GM12878 (cell line): ENCODE data around the gene SAAL1. TPM values are rescaled to one million over a fixed set of nuclear protein-coding genes. Genes with fewer than 3 reads are reported as not detected.

Experiments used
- ATAC-seq: fragments of 200-7000 bp; cut with Tn5 transposase; 3 replicates; pipeline ENCODE4 v1.9.1; 2020; ENCODE audit warnings: mild to moderate bottlenecking, moderate library complexity
- BruUV-seq: library from RNA; stranded (reverse); fragments of 400-500 nt; replicated peaks from 2 replicates; lab custom pipeline; 2021; lab: Mats Ljungman, UMichigan
- CTCF ChIA-PET: fragments of 300-600 bp; sonication (Branson Sonifier 250); formaldehyde crosslinking; extraction: SDS; loops from one replicate; lab custom pipeline; 2021; ENCODE audit warnings: inconsistent platforms; lab: Yijun Ruan, JAX
- POLR2A ChIA-PET: fragments of 350-600 bp; formaldehyde crosslinking; extraction: SDS; loops from one replicate; lab custom pipeline; 2021; ENCODE audit warnings: inconsistent platforms; lab: Charles Lee
- RAD21 ChIA-PET: fragments of 300-600 bp; sonication (Branson Sonifier 250); formaldehyde crosslinking; loops from one replicate; lab custom pipeline; 2023; ENCODE audit warnings: antibody characterized with exemption; ENCODE audit not compliant: unreplicated experiment; lab: Charles Lee
- SMC1A ChIA-PET: fragments of 300-600 bp; sonication (Branson Sonifier 250); formaldehyde crosslinking; loops from one replicate; lab custom pipeline; 2023; ENCODE audit not compliant: unreplicated experiment, uncharacterized antibody; lab: Charles Lee
- DNase-seq: peaks from one replicate; pipeline ENCODE4 v3.0.0-alpha.2; 2011; ENCODE audit warnings: low read depth, low spot score
- FAIRE-seq: peaks from 3 replicates; lab custom pipeline; 2011; peaks lifted over from hg19 to GRCh38; lab: Jason Lieb, UNC
- H2AFZ ChIP-seq: 2 replicates; pipeline ENCODE4 v1.6.0; 2011; ENCODE audit warnings: low read depth, low read length, control low read depth; ENCODE audit not compliant: control insufficient read depth
- H3K27ac ChIP-seq: 2 replicates; pipeline ENCODE4 v1.5.1; 2011; ENCODE audit warnings: control low read depth; ENCODE audit not compliant: control insufficient read depth, insufficient read depth
- H3K27me3 ChIP-seq, 2 experiments: replicated peaks in 1 of 2; 2 replicates each; pipeline versions ENCODE4 v1.6.0 to v1.6.1; 2011; ENCODE audit warnings: low read length in 1 of 2; ENCODE audit not compliant: control insufficient read depth in 2 of 2, insufficient read depth in 2 of 2
- H3K36me3 ChIP-seq, 2 experiments: 2 replicates each; pipeline ENCODE4 v1.5.1; 2011; ENCODE audit warnings: low read length in 1 of 2; ENCODE audit not compliant: control insufficient read depth in 2 of 2, insufficient read depth in 2 of 2
- H3K4me1 ChIP-seq: 2 replicates; pipeline ENCODE4 v1.6.1; 2011; ENCODE audit warnings: mild to moderate bottlenecking, low read length, moderate library complexity, mixed read lengths; ENCODE audit not compliant: control insufficient read depth, insufficient read depth
- H3K4me2 ChIP-seq: 2 replicates; pipeline ENCODE4 v1.6.0; 2011; ENCODE audit warnings: control low read depth; ENCODE audit not compliant: control insufficient read depth, insufficient read depth
- H3K4me3 ChIP-seq: fragments of 200-600 bp; sonication (generic); 2 replicates; pipeline ENCODE4 v1.5.1; 2016
- H3K79me2 ChIP-seq: 2 replicates; pipeline ENCODE4 v1.6.0; 2011; ENCODE audit warnings: low read length; ENCODE audit not compliant: control insufficient read depth, insufficient read depth
- H3K9ac ChIP-seq: 2 replicates; pipeline ENCODE4 v1.8.0; 2011; ENCODE audit warnings: low read length, control low read depth, mixed read lengths; ENCODE audit not compliant: control insufficient read depth, insufficient read depth
- H3K9me3 ChIP-seq: replicated peaks from 3 replicates; pipeline ENCODE4 v1.5.1; 2011; ENCODE audit warnings: mild to moderate bottlenecking, low read length; ENCODE audit not compliant: control insufficient read depth, insufficient read depth
- H4K20me1 ChIP-seq: 2 replicates; pipeline ENCODE4 v1.6.0; 2011; ENCODE audit not compliant: control insufficient read depth, insufficient read depth
- GABPA ChIP-seq: IDR thresholded peaks from 2 replicates; pipeline ENCODE4 v1.6.1; 2014; ENCODE audit warnings: antibody characterized with exemption, low read depth, mild to moderate bottlenecking, inconsistent platforms
- HDAC6 ChIP-seq: fragments of 200-600 bp; sonication (generic); IDR thresholded peaks from one replicate; pipeline ENCODE4 v1.8.0; 2017; ENCODE audit warnings: antibody characterized with exemption; ENCODE audit not compliant: unreplicated experiment
- SRF ChIP-seq, 2 experiments: IDR thresholded peaks; 2 replicates each; pipeline ENCODE4 v1.6.1; 2011; ENCODE audit warnings: low read depth in 2 of 2, low read length in 2 of 2, mild to moderate bottlenecking in 1 of 2, moderate library complexity in 1 of 2
- WGBS: methylation state at CpG from one replicate; pipeline ENCODE4 v1.1.6; 2016; ENCODE audit warnings: low lambda C conversion rate; ENCODE audit not compliant: insufficient replicate concordance, insufficient coverage; ENCODE audit errors: missing lambda C conversion rate; 5-methylcytosine and 5-hydroxymethylcytosine counted together
- in situ Hi-C: fragments of 300-500 bp; cut with MboI; formaldehyde crosslinking; loops from 9 replicates; pipeline ENCODE4 v1.14.3; 2018; ENCODE audit warnings: mixed read lengths
- intact Hi-C: fragments of 100-400 bp; cut with micrococcal nuclease; formaldehyde crosslinking; loops from one replicate; pipeline ENCODE4 v1.14.2; 2022; ENCODE audit not compliant: unreplicated experiment
- polyA plus RNA-seq, 11 experiments: library from polyadenylated mRNA; depleted of rRNA in 4 of 11; unstranded in 6 of 11; stranded (reverse) in 5 of 11; fragments of >200 nt; fragmentation: Nextera tagmentation in 4 of 11; fragmentation: Illumina TruSeq in 1 of 11; extraction: Ambion mirVana in 4 of 11; extraction: Trizol in 1 of 11; gene quantifications; 1 replicate in 1 of 11; 2 replicates in 10 of 11; pipeline versions ENCODE4 v1.2.1 to v1.2.3, GENCODE V29; 2011 to 2016; ENCODE audit warnings: inconsistent platforms in 2 of 11, missing spikeins in 2 of 11, low read depth in 1 of 11
- total RNA-seq, 4 experiments: library from RNA; depleted of rRNA in 3 of 4; stranded (reverse); fragments of >200 nt in 3 of 4; fragmentation: Illumina TruSeq in 1 of 4; extraction: Trizol in 1 of 4; gene quantifications; 2 replicates each; pipeline versions ENCODE4 v1.2.1 to v1.2.3, GENCODE V29; 2013 to 2021
- TF ChIP-seq, protein P1 (sequence below): fragments of 450-650 bp; formaldehyde crosslinking; IDR thresholded peaks from 2 replicates; pipeline ENCODE4 v1.4.0; 2022; ENCODE audit warnings: mild to moderate bottlenecking, moderate library complexity

The SAAL1 gene
- total and polyA plus RNA-seq, 10 of the 15 experiments (the other 5 are each of a cell fraction or from before 2014, with no cell fraction given) = 26.3 to 59.4 (median 43.8) TPM

DNA sequence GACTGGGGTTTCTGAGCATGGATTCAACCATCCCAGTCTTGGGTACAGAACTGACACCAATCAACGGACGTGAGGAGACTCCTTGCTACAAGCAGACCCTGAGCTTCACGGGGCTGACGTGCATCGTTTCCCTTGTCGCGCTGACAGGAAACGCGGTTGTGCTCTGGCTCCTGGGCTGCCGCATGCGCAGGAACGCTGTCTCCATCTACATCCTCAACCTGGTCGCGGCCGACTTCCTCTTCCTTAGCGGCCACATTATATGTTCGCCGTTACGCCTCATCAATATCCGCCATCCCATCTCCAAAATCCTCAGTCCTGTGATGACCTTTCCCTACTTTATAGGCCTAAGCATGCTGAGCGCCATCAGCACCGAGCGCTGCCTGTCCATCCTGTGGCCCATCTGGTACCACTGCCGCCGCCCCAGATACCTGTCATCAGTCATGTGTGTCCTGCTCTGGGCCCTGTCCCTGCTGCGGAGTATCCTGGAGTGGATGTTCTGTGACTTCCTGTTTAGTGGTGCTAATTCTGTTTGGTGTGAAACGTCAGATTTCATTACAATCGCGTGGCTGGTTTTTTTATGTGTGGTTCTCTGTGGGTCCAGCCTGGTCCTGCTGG lies 31.4 kb upstream of the SAAL1 start:
- TF ChIP-seq, protein P1, sequence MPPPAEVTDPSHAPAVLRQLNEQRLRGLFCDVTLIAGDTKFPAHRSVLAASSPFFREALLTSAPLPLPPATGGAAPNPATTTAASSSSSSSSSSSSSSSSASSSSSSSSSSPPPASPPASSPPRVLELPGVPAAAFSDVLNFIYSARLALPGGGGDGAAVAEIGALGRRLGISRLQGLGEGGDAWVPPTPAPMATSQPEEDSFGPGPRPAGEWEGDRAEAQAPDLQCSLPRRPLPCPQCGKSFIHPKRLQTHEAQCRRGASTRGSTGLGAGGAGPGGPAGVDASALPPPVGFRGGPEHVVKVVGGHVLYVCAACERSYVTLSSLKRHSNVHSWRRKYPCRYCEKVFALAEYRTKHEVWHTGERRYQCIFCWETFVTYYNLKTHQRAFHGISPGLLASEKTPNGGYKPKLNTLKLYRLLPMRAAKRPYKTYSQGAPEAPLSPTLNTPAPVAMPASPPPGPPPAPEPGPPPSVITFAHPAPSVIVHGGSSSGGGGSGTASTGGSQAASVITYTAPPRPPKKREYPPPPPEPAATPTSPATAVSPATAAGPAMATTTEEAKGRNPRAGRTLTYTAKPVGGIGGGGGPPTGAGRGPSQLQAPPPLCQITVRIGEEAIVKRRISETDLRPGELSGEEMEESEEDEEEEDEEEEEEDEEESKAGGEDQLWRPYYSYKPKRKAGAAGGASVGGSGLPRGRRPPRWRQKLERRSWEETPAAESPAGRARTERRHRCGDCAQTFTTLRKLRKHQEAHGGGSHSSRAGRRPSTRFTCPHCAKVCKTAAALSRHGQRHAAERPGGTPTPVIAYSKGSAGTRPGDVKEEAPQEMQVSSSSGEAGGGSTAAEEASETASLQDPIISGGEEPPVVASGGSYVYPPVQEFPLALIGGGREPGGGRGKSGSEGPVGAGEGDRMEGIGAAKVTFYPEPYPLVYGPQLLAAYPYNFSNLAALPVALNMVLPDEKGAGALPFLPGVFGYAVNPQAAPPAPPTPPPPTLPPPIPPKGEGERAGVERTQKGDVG = no peak
- Histone ChIP-seq H3K9me3 (no peaks in the 10 kb centered on the region), H3K36me3 (no peaks in the 10 kb centered on the region), H2AFZ (no peak overlapping the region), H3K79me2 (no peaks in the 10 kb centered on the region), H3K4me3 (no peak overlapping the region), H3K27me3 (no peaks in the 10 kb centered on the region), H4K20me1 (no peaks in the 10 kb centered on the region), H3K4me1 (no peaks in the 10 kb centered on the region), H3K27ac (no peak overlapping the region), H3K9ac (no peak overlapping the region), H3K4me2 (no peak overlapping the region)
- intact Hi-C loops (no loop called here), in situ Hi-C loops (no loop called here)
- RAD21 ChIA-PET = no interaction called here
- WGBS = 79% methylated on average over 29 of the region's 29 CpGs
- ATAC-seq = no peak
- POLR2A ChIA-PET = no interaction called here
- SMC1A ChIA-PET = no interaction called here
- no peak for DNase-seq
- no TSS peak for BruUV-seq
- CTCF ChIA-PET = no interaction called here
- no peak for FAIRE-seq

DNA sequence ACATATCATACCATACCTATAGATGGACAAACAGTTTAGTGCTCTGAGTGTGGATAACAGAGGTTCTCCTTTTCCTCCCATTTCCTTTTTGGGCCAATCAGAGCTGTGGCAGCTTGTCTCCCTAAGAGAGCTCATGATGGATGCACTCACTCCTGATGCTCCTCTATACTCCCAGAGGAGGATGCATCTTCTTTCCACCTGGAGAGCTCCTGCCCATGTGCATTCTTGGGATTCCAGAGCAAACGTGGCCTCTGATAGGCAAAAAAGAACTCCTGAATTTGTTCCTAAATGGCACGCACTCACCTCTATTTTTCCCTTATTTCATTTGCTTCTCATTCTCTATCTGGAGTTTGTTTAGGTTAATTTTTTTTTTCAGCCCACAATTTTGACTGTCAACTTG lies 29.4 kb upstream of the SAAL1 start:
- ChIA-PET SMC1A (no interaction called here), CTCF (no interaction called here), RAD21 (no interaction called here), POLR2A (no interaction called here)
- H3K4me1 ChIP-seq = no peaks in the 10 kb centered on the region
- no peak overlapping the region for H3K9ac ChIP-seq
- H3K79me2 ChIP-seq = no peaks in the 10 kb centered on the region
- 3% methylated on average over 2 of the region's 2 CpGs for WGBS
- H3K4me2 ChIP-seq = no peak overlapping the region
- H3K9me3 ChIP-seq = no peaks in the 10 kb centered on the region
- BruUV-seq = no TSS peak
- H3K27ac ChIP-seq = no peak overlapping the region
- no peaks in the 10 kb centered on the region for H4K20me1 ChIP-seq
- no peaks in the 10 kb centered on the region for H3K27me3 ChIP-seq
- H2AFZ ChIP-seq = no peak overlapping the region
- ATAC-seq = no peak
- in situ Hi-C loops (no loop called here), intact Hi-C loops (no loop called here)
- no peak overlapping the region for H3K4me3 ChIP-seq
- no peaks in the 10 kb centered on the region for H3K36me3 ChIP-seq
- no peak for DNase-seq
- TF ChIP-seq HDAC6 (no peak), GABPA (no peak), SRF (IDR thresholded peaks at IDR 0.05; ENCODE audit: low read depth in 2 of 2, low read length in 2 of 2) (no peak)
- no peak for FAIRE-seq
